Measurements from ENCODE around the gene PNLIPRP2. TPM values are rescaled to one million over a fixed set of nuclear protein-coding genes. Genes with fewer than 3 reads are reported as not detected.

Gene PNLIPRP2
- total RNA-seq, 1 experiment from 2014 or later = 0.24 TPM

DNA sequence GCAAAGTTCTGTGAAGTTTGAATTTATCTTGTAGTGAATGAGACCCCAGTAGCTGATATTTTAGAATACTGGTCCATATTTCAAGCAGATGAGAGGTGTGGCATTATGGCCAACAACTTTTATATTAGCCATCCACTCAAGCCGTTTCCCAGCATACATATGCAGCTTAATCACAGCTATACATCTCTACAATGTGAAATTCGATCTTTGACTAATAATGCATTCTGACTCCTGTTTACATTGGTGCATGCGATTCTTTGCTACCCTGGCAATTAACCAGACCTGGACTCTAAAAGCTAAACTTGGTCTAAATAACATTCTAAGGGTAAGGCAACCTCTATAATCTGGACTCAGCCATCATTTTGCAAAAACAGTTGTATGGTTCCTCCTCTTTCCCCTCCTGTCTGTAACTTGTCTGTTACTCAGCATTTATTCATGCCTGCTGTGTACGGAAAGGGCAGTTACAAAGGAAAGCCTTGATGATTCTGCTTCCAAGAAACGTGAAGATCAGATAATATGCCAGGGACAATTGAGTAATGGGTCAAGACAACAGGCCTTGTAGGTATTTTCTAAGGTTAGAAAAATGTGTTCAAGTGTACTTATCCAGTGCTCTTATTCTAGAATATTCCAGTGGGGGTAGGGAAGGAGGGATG, 50.6 kb downstream of the PNLIPRP2 start:
- no peak overlapping the region for H4K8ac ChIP-seq (replicated peaks; ENCODE audit: insufficient read length, low read depth, low read length)
- H2BK15ac ChIP-seq (ENCODE audit: low read depth, low read length) = no peak overlapping the region
- no peak overlapping the region for H3K18ac ChIP-seq (ENCODE audit: insufficient read length, low read depth, low read length)
- no peak overlapping the region for H3K14ac ChIP-seq (ENCODE audit: insufficient read depth, low read length)
- Mint-ChIP-seq H3K27me3 (ENCODE audit: low read depth) (peaks cover 4% of the 10 kb centered on the region; the same call in 1 of the 2 replicates), H3K27ac (no peak overlapping the region; a peak in 1 of 7 replicates), H3K9me3 (no peaks in the 10 kb centered on the region), H3K4me1 (peaks cover 31 to 34% of the 10 kb centered on the region in 2 experiments), H3K4me3 (no peak overlapping the region), H3K36me3 (ENCODE audit: insufficient read depth in 1 of 3, low read depth in 3 of 3) (peaks cover 11 to 26% (median 18%) of the 10 kb centered on the region in 3 experiments; a peak in 6 of 7 replicates)
- no peak overlapping the region for H3K27ac ChIP-seq (ENCODE audit: insufficient read length, low read depth, low read length)
- no peaks in the 10 kb centered on the region for H3K79me1 ChIP-seq (ENCODE audit: insufficient read depth, low read depth, low read length, poor library complexity, severe bottlenecking)
- H4K5ac ChIP-seq (ENCODE audit: insufficient read length, low read depth, low read length) = no peak overlapping the region
- H3K4me2 ChIP-seq (ENCODE audit: insufficient read depth, insufficient read length, low read length) = no peak overlapping the region
- no peaks in the 10 kb centered on the region for H3K27me3 ChIP-seq (ENCODE audit: insufficient read depth, low read length)
- no peak overlapping the region for H3T11ph ChIP-seq (ENCODE audit: low read length)
- peaks cover 7% of the 10 kb centered on the region; the same call in 1 of the 2 replicates for H3K4me1 ChIP-seq (ENCODE audit: insufficient read depth, low read length)
- H3K56ac ChIP-seq (ENCODE audit: insufficient read length, low read depth, low read length) = no peak overlapping the region
- no peak overlapping the region for H2AK5ac ChIP-seq (ENCODE audit: insufficient read length, low read length)
- H3K23ac ChIP-seq (ENCODE audit: insufficient read length, low read depth, low read length) = no peak overlapping the region
- H2BK20ac ChIP-seq (ENCODE audit: low read depth, low read length, poor library complexity, severe bottlenecking) = no peak overlapping the region
- H4K91ac ChIP-seq (ENCODE audit: insufficient read length, low read depth, low read length) = no peak overlapping the region
- no peak for TF ChIP-seq CTCF (conservative IDR thresholded peaks at IDR 0.05)
- H3K9ac ChIP-seq (ENCODE audit: extremely low read depth, insufficient read length, low read length) = no peak overlapping the region
- peaks cover 8% of the 10 kb centered on the region for H3K23me2 ChIP-seq (ENCODE audit: insufficient read length, low read depth, low read length, poor library complexity, severe bottlenecking)
- no peak for DNase-seq
- 0 out of 2 replicates have a peak, but pooled peaks cover 2% of the 10 kb centered on the region for H3K79me2 ChIP-seq (ENCODE audit: insufficient read depth, low read length)
- no peak overlapping the region for H3K4ac ChIP-seq (ENCODE audit: low read depth, low read length)
- H3K9me3 ChIP-seq (ENCODE audit: control insufficient read depth, low read depth, low read length) = no peaks in the 10 kb centered on the region
- WGBS (ENCODE audit: extremely low coverage, insufficient read length, low lambda C conversion rate) = no CpG with 5 or more reads among the region's 5 CpGs
- H4K20me1 ChIP-seq (ENCODE audit: control insufficient read depth, insufficient read depth, insufficient read length) = no peaks in the 10 kb centered on the region
- H2BK5ac ChIP-seq (ENCODE audit: insufficient read length, low read length) = no peak overlapping the region
- H2BK12ac ChIP-seq (ENCODE audit: insufficient read length, low read depth, low read length) = no peak overlapping the region
- H2BK120ac ChIP-seq (ENCODE audit: low read depth, low read length, poor library complexity, severe bottlenecking) = no peak overlapping the region
- H2AFZ ChIP-seq (ENCODE audit: low read length) = no peak overlapping the region
